ENCODE data around the gene DNAJC16. TPM values are rescaled to one million over a fixed set of nuclear protein-coding genes. Genes with fewer than 3 reads are reported as not detected.

The DNAJC16 gene
- total RNA-seq, 2 donors from 2014 or later, result 23.1 to 31.6 TPM

DNA sequence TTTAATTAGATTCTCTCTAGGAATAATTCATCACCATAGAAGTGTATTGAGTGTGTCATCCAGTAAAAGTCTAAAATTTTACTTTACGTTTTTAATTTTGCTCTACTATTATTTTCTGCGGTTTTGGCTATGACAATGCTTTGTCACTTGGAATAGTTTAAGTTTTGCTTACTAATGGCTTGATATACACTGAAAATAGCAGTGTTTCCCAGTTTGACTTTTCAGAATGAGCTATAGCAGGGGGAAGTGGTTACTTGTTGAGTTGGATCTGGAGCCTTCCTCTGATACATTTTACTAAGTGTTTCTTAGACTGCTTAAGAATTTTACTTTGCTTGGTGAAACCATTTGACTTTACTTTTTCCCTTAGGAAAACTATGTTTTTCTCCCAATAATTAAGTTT, 5.0 kb downstream of the DNAJC16 start:
- peaks cover 35% of the 10 kb centered on the region for H3K36me3 Mint-ChIP-seq (ENCODE audit: low read depth)
- WGBS, 2 experiments (ENCODE audit: insufficient coverage in 1 of 2, insufficient read length in 1 of 2), result 94 to 100% methylated on average over 2 of the region's 2 CpGs
- no peak overlapping the region for H3K27ac Mint-ChIP-seq
- no peaks in the 10 kb centered on the region for H3K9me3 Mint-ChIP-seq
- TF ChIP-seq, protein P1, sequence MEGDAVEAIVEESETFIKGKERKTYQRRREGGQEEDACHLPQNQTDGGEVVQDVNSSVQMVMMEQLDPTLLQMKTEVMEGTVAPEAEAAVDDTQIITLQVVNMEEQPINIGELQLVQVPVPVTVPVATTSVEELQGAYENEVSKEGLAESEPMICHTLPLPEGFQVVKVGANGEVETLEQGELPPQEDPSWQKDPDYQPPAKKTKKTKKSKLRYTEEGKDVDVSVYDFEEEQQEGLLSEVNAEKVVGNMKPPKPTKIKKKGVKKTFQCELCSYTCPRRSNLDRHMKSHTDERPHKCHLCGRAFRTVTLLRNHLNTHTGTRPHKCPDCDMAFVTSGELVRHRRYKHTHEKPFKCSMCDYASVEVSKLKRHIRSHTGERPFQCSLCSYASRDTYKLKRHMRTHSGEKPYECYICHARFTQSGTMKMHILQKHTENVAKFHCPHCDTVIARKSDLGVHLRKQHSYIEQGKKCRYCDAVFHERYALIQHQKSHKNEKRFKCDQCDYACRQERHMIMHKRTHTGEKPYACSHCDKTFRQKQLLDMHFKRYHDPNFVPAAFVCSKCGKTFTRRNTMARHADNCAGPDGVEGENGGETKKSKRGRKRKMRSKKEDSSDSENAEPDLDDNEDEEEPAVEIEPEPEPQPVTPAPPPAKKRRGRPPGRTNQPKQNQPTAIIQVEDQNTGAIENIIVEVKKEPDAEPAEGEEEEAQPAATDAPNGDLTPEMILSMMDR (conservative IDR thresholded peaks at IDR 0.05), result no peak
- H3K27ac ChIP-seq (ENCODE audit: low read depth, low read length), result no peak overlapping the region
- peaks cover 48% of the 10 kb centered on the region for H3K36me3 ChIP-seq (ENCODE audit: control insufficient read depth, insufficient read depth, low read length)
- H3K27me3 Mint-ChIP-seq (ENCODE audit: insufficient read depth), result no peaks in the 10 kb centered on the region
- no peaks in the 10 kb centered on the region for H3K27me3 ChIP-seq (ENCODE audit: control insufficient read depth, insufficient read depth, low read length, poor library complexity, severe bottlenecking)
- H3K4me3 ChIP-seq (ENCODE audit: low read length), result no peak overlapping the region
- no peak overlapping the region for H3K9ac ChIP-seq (ENCODE audit: extremely low read depth, low read length, poor library complexity, severe bottlenecking)
- DNase-seq, result no peak
- H3K4me1 ChIP-seq (ENCODE audit: control insufficient read depth, insufficient read depth, low read length), result no peaks in the 10 kb centered on the region
- peaks cover 8% of the 10 kb centered on the region for H3K4me1 Mint-ChIP-seq
- H3K9me3 ChIP-seq (ENCODE audit: control insufficient read depth, low read length), result no peaks in the 10 kb centered on the region
- no peak overlapping the region for H3K4me3 Mint-ChIP-seq

DNA sequence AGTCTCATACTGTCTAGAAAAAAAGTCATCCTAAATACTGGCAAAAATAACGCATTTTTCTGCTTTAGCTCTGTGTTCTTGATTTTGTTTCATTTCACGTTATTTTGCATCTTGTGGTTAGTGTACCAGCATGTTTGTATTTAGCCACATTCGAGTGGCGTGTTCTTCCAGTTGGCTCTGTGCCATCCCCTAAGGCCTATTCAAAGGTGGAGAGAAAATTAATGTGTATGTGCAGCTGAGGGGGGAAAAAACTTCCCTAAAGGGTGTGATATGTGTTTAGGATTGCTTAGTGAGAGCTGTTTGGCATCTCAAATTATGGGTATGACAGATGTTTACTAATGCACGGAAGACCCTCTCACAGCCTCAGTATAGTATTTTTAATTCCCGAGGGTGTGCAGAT, 12.1 kb downstream of the DNAJC16 start:
- H3K4me1 Mint-ChIP-seq, result no peaks in the 10 kb centered on the region
- Histone ChIP-seq H3K4me3 (ENCODE audit: low read length) (no peak overlapping the region), H3K36me3 (ENCODE audit: control insufficient read depth, insufficient read depth, low read length) (peaks cover 80% of the 10 kb centered on the region), H3K9me3 (ENCODE audit: control insufficient read depth, low read length) (no peaks in the 10 kb centered on the region), H3K4me1 (ENCODE audit: control insufficient read depth, insufficient read depth, low read length) (no peaks in the 10 kb centered on the region), H3K27me3 (ENCODE audit: control insufficient read depth, insufficient read depth, low read length, poor library complexity, severe bottlenecking) (no peaks in the 10 kb centered on the region), H3K9ac (ENCODE audit: extremely low read depth, low read length, poor library complexity, severe bottlenecking) (no peak overlapping the region), H3K27ac (ENCODE audit: low read depth, low read length) (no peak overlapping the region)
- H3K27me3 Mint-ChIP-seq (ENCODE audit: insufficient read depth), result no peaks in the 10 kb centered on the region
- no peak for DNase-seq
- H3K36me3 Mint-ChIP-seq (ENCODE audit: low read depth), result peaks cover 65% of the 10 kb centered on the region
- TF ChIP-seq, protein P1 (conservative IDR thresholded peaks at IDR 0.05), result no peak
- WGBS, 2 experiments (ENCODE audit: insufficient coverage in 1 of 2, insufficient read length in 1 of 2), result 87% methylated on average over 5 to 6 of the region's 6 CpGs
- H3K4me3 Mint-ChIP-seq, result no peak overlapping the region
- H3K9me3 Mint-ChIP-seq, result no peaks in the 10 kb centered on the region
- no peak overlapping the region for H3K27ac Mint-ChIP-seq

GRCh38 chr1:15540186-15540585, 13.5 kb downstream of the DNAJC16 start:
- H3K4me1 Mint-ChIP-seq, result no peaks in the 10 kb centered on the region
- no peak for DNase-seq
- peaks cover 70% of the 10 kb centered on the region for H3K36me3 Mint-ChIP-seq (ENCODE audit: low read depth)
- TF ChIP-seq, protein P1 (conservative IDR thresholded peaks at IDR 0.05), result no peak
- no peak overlapping the region for H3K27ac Mint-ChIP-seq
- no peaks in the 10 kb centered on the region for H3K27me3 Mint-ChIP-seq (ENCODE audit: insufficient read depth)
- no peak overlapping the region for H3K9ac ChIP-seq (ENCODE audit: extremely low read depth, low read length, poor library complexity, severe bottlenecking)
- 98 to 100% methylated on average over 2 to 8 of the region's 8 CpGs for WGBS, 2 experiments (ENCODE audit: insufficient coverage in 1 of 2, insufficient read length in 1 of 2)
- H3K9me3 Mint-ChIP-seq, result no peaks in the 10 kb centered on the region
- no peak overlapping the region for H3K27ac ChIP-seq (ENCODE audit: low read depth, low read length)
- H3K4me3 Mint-ChIP-seq, result no peak overlapping the region
- H3K9me3 ChIP-seq (ENCODE audit: control insufficient read depth, low read length), result no peaks in the 10 kb centered on the region
- no peaks in the 10 kb centered on the region for H3K4me1 ChIP-seq (ENCODE audit: control insufficient read depth, insufficient read depth, low read length)
- H3K4me3 ChIP-seq (ENCODE audit: low read length), result no peak overlapping the region
- H3K36me3 ChIP-seq (ENCODE audit: control insufficient read depth, insufficient read depth, low read length), result peaks cover 83% of the 10 kb centered on the region
- H3K27me3 ChIP-seq (ENCODE audit: control insufficient read depth, insufficient read depth, low read length, poor library complexity, severe bottlenecking), result no peaks in the 10 kb centered on the region
